ENCODE measurements around the gene CENPN.
A peak's percentile ranks its signal among the peaks of the same experiment; 100 is the strongest.

CENPN gene

GRCh38 chr16:81077076-81077940, 70.3 kb downstream of the CENPN start, which contains the start of gene C16orf46:
C16orf46 (minus strand) TSS chr16:81077238; CDS start chr16:81063955, 13,283 bp downstream.
- TF ChIP-seq CTCF (IDR thresholded peaks at IDR 0.05; ENCODE audit: low read depth, low read length), result no peak
- DNase-seq (ENCODE audit: extremely low read depth, low read depth), result peak; percentile 84

GRCh38 chr16:81080233-81080632, 73.2 kb downstream of the CENPN start:
- DNase-seq (ENCODE audit: extremely low read depth, low read depth), result no peak
- no peak for TF ChIP-seq CTCF (IDR thresholded peaks at IDR 0.05; ENCODE audit: low read depth, low read length)

- DNase-seq (ENCODE audit: extremely low read depth, low read depth), result no peak
- TF ChIP-seq CTCF (IDR thresholded peaks at IDR 0.05; ENCODE audit: low read depth, low read length), result no peak
These were observed 74.0 kb downstream of the CENPN start for GRCh38 chr16:81081014-81081413.
